Measurements from ENCODE around the gene PRKCA. TPM values are rescaled to one million over a fixed set of nuclear protein-coding genes. Genes with fewer than 3 reads are reported as not detected.

Gene PRKCA
- total and polyA plus RNA-seq, 9 donors, result 9.1 to 67.6 (median 37.2) TPM

GRCh38 chr17:66714046-66715023 is 411.9 kb downstream of the PRKCA start:
- no peak for DNase-seq
- H3K36me3 ChIP-seq, result no peaks in the 10 kb centered on the region
- no peaks in the 10 kb centered on the region for H3K9me3 ChIP-seq
- 84 to 86% (median 84%) methylated on average over 17 of the region's 17 CpGs for WGBS, 3 donors
- H3K27ac ChIP-seq, result no peak overlapping the region
- H3K27me3 ChIP-seq, result no peaks in the 10 kb centered on the region
- H3K4me3 ChIP-seq, result no peak overlapping the region
- intact Hi-C loops (cut with DNase I), result loop anchor here in 3 of 4 donors (5.0 to 10.0 kb wide), 3 partner anchors 190 to 580 kb away; no protein-coding TSS in a partner anchor
- H3K4me1 ChIP-seq (ENCODE audit: insufficient read depth), result no peaks in the 10 kb centered on the region
- TF ChIP-seq, protein P1, sequence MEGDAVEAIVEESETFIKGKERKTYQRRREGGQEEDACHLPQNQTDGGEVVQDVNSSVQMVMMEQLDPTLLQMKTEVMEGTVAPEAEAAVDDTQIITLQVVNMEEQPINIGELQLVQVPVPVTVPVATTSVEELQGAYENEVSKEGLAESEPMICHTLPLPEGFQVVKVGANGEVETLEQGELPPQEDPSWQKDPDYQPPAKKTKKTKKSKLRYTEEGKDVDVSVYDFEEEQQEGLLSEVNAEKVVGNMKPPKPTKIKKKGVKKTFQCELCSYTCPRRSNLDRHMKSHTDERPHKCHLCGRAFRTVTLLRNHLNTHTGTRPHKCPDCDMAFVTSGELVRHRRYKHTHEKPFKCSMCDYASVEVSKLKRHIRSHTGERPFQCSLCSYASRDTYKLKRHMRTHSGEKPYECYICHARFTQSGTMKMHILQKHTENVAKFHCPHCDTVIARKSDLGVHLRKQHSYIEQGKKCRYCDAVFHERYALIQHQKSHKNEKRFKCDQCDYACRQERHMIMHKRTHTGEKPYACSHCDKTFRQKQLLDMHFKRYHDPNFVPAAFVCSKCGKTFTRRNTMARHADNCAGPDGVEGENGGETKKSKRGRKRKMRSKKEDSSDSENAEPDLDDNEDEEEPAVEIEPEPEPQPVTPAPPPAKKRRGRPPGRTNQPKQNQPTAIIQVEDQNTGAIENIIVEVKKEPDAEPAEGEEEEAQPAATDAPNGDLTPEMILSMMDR (IDR thresholded peaks at IDR 0.05), result no peak
- no peak for TF ChIP-seq EP300 (IDR thresholded peaks at IDR 0.05)
- TF ChIP-seq POLR2A (IDR thresholded peaks at IDR 0.05), result no peak

GRCh38 chr17:66715076-66715675 is 412.8 kb downstream of the PRKCA start:
- 54 to 56% (median 54%) methylated on average over 11 of the region's 11 CpGs for WGBS, 3 donors
- Histone ChIP-seq H3K4me3 (no peak overlapping the region), H3K4me1 (ENCODE audit: insufficient read depth) (no peaks in the 10 kb centered on the region), H3K27ac (no peak overlapping the region), H3K9me3 (no peaks in the 10 kb centered on the region), H3K36me3 (no peaks in the 10 kb centered on the region), H3K27me3 (no peaks in the 10 kb centered on the region)
- DNase-seq, result no peak
- intact Hi-C loops (cut with DNase I), result loop anchor here in 3 of 4 donors (5.0 to 10.0 kb wide), 3 partner anchors 190 to 580 kb away; no protein-coding TSS in a partner anchor
- TF ChIP-seq, protein P1 (IDR thresholded peaks at IDR 0.05), result no peak
- TF ChIP-seq POLR2A (IDR thresholded peaks at IDR 0.05) (no peak), EP300 (IDR thresholded peaks at IDR 0.05) (no peak)

DNA sequence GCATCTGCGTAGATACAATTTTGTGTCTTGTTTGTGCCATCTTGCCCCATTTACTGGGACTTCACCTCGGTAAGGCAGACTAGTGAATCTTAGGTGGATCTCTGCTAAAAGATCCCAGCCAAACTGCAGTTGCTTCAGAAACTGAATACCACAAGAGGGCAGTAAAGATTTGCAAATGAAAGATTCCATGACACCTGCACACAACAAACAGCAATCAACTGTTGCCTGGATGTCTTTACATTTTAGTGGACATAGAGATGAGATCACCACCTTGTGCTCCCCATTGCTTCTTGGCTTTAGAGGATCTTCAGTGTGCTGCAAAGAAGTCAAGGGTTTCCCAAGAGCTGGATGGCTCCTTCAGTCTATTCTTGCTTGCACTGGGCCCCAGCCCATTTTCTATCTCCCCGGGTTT is 413.3 kb downstream of the PRKCA start:
- no peaks in the 10 kb centered on the region for H3K4me1 ChIP-seq (ENCODE audit: insufficient read depth)
- no peaks in the 10 kb centered on the region for H3K36me3 ChIP-seq
- TF ChIP-seq, protein P1 (IDR thresholded peaks at IDR 0.05), result peak in 2 of 3 donors; percentile 30 to 62
- TF ChIP-seq POLR2A (IDR thresholded peaks at IDR 0.05), result no peak
- no peaks in the 10 kb centered on the region for H3K9me3 ChIP-seq
- intact Hi-C loops (cut with DNase I), result loop anchor here in 3 of 4 donors (1.0 to 10.0 kb wide), 4 partner anchors 11 to 579 kb away; no protein-coding TSS in a partner anchor
- no peak for DNase-seq
- H3K27me3 ChIP-seq, result no peaks in the 10 kb centered on the region
- no peak overlapping the region for H3K27ac ChIP-seq
- no peak overlapping the region for H3K4me3 ChIP-seq
- WGBS, 3 donors, result 31 to 47% (median 36%) methylated on average over 3 of the region's 3 CpGs

- no peaks in the 10 kb centered on the region for H3K4me1 ChIP-seq (ENCODE audit: insufficient read depth)
- intact Hi-C loops (cut with DNase I), result loop anchor here in 3 of 4 donors (1.0 to 10.0 kb wide), 4 partner anchors 10 to 578 kb away; no protein-coding TSS in a partner anchor
- no peaks in the 10 kb centered on the region for H3K36me3 ChIP-seq
- H3K9me3 ChIP-seq, result no peaks in the 10 kb centered on the region
- TF ChIP-seq POLR2A (IDR thresholded peaks at IDR 0.05) (no peak), EP300 (IDR thresholded peaks at IDR 0.05) (no peak)
- TF ChIP-seq, protein P1 (IDR thresholded peaks at IDR 0.05), result no peak
- no peak overlapping the region for H3K4me3 ChIP-seq
- 68 to 75% (median 70%) methylated on average over 18 of the region's 18 CpGs for WGBS, 3 donors
- DNase-seq, result no peak
- no peak overlapping the region for H3K27ac ChIP-seq
- no peaks in the 10 kb centered on the region for H3K27me3 ChIP-seq
Measured at GRCh38 chr17:66716236-66717026, 414.0 kb downstream of the PRKCA start.

Data from ovary (tissue), 9 donors.